Endothelial cell of umbilical vein (primary cell): ENCODE data around the gene DEFB113. TPM values are rescaled to one million over a fixed set of nuclear protein-coding genes. Genes with fewer than 3 reads are reported as not detected.

Experiments
- BruUV-seq: library from RNA; stranded (reverse); fragments of 400-500 nt; replicated peaks from 2 replicates; lab custom pipeline; 2021; lab: Mats Ljungman, UMichigan
- CTCF ChIA-PET: fragments of 300-600, 350-600 bp; sonication (Branson Sonifier 250); formaldehyde crosslinking; loops from one replicate; lab custom pipeline; 2021; ENCODE audit warnings: antibody characterized with exemption, inconsistent platforms; lab: Charles Lee
- POLR2A ChIA-PET: fragments of 300-600, 350-600 bp; sonication (Branson Sonifier 250); formaldehyde crosslinking; loops from one replicate; lab custom pipeline; 2021; ENCODE audit warnings: antibody characterized with exemption, inconsistent platforms; lab: Charles Lee
- DNase-seq: peaks from one replicate; pipeline ENCODE4 v3.0.0-alpha.2; 2011; ENCODE audit warnings: low read depth, low spot score
- FAIRE-seq: peaks from 2 replicates; lab custom pipeline; 2011; peaks lifted over from hg19 to GRCh38; lab: Jason Lieb, UNC
- H2AFZ ChIP-seq: 2 replicates; pipeline ENCODE4 v1.6.0; 2012; ENCODE audit warnings: low read depth, low read length, control low read depth, inconsistent platforms
- H3K27ac ChIP-seq: 2 replicates; pipeline ENCODE4 v1.5.1; 2011; ENCODE audit warnings: low read depth, mild to moderate bottlenecking, control low read depth, low read length, moderate library complexity; ENCODE audit not compliant: insufficient read depth
- H3K27me3 ChIP-seq, 2 experiments: 2 replicates each; pipeline versions ENCODE4 v1.6.0 to v1.6.1; 2011; ENCODE audit warnings: low read length in 2 of 2, mixed read lengths in 1 of 2; ENCODE audit not compliant: control insufficient read depth in 2 of 2, insufficient read depth in 2 of 2
- H3K36me3 ChIP-seq, 2 experiments: 2 replicates in 1 of 2; 3 replicates in 1 of 2; pipeline ENCODE4 v1.5.1; 2011; ENCODE audit warnings: low read length in 2 of 2, mild to moderate bottlenecking in 1 of 2, moderate library complexity in 1 of 2; ENCODE audit not compliant: control insufficient read depth in 2 of 2, insufficient read depth in 2 of 2; ENCODE audit errors: extremely low read depth in 1 of 2
- H3K4me1 ChIP-seq: 3 replicates; pipeline ENCODE4 v1.5.1; 2011; ENCODE audit warnings: mild to moderate bottlenecking, low read length; ENCODE audit not compliant: control insufficient read depth, insufficient read depth; ENCODE audit errors: extremely low read depth
- H3K4me2 ChIP-seq: 2 replicates; pipeline ENCODE4 v1.6.1; 2011; ENCODE audit warnings: low read length, control low read depth, mixed read lengths; ENCODE audit not compliant: insufficient read depth
- H3K4me3 ChIP-seq, 3 experiments: fragments of 200-600 bp in 1 of 3; sonication (generic), shearing (Covaris generic) in 1 of 3; replicated peaks in 1 of 3; 2 replicates each; pipeline ENCODE4 v1.5.1; 2011 to 2016; ENCODE audit warnings: control low read depth in 3 of 3, low read length in 3 of 3, mild to moderate bottlenecking in 2 of 3, inconsistent platforms in 1 of 3, low read depth in 1 of 3, moderate library complexity in 1 of 3; ENCODE audit not compliant: insufficient read depth in 1 of 3
- H3K79me2 ChIP-seq: 2 replicates; pipeline ENCODE4 v1.6.0; 2012; ENCODE audit warnings: low read length, inconsistent platforms; ENCODE audit not compliant: control insufficient read depth, insufficient read depth
- H3K9ac ChIP-seq: replicated peaks from 2 replicates; pipeline ENCODE3; 2011; ENCODE audit warnings: low read length, control low read depth; ENCODE audit not compliant: insufficient read depth; ENCODE audit errors: extremely low read depth
- H3K9me1 ChIP-seq: replicated peaks from 3 replicates; pipeline ENCODE4 v1.6.0; 2011; ENCODE audit warnings: mild to moderate bottlenecking, low read length; ENCODE audit not compliant: control insufficient read depth, insufficient read depth; ENCODE audit errors: extremely low read depth
- H3K9me3 ChIP-seq: replicated peaks from 2 replicates; pipeline ENCODE4 v1.5.1; 2012; ENCODE audit warnings: low read length, inconsistent platforms; ENCODE audit not compliant: control insufficient read depth, insufficient read depth
- H4K20me1 ChIP-seq: replicated peaks from 2 replicates; pipeline ENCODE3; 2011; ENCODE audit warnings: mild to moderate bottlenecking, low read length; ENCODE audit not compliant: control insufficient read depth, insufficient read depth; ENCODE audit errors: extremely low read depth
- EZH2 ChIP-seq: IDR thresholded peaks from 2 replicates; pipeline ENCODE4 v1.6.1; 2012; ENCODE audit warnings: borderline replicate concordance, low read depth, mild to moderate bottlenecking, moderate library complexity, low read length, inconsistent platforms; ENCODE audit not compliant: severe bottlenecking
- FOS ChIP-seq: IDR thresholded peaks from 2 replicates; pipeline ENCODE4 v1.6.1; 2011; ENCODE audit warnings: mild to moderate bottlenecking, low read length, moderate library complexity, borderline replicate concordance; ENCODE audit not compliant: insufficient read depth
- GATA2 ChIP-seq: IDR thresholded peaks from 2 replicates; pipeline ENCODE4 v1.7.0; 2011; ENCODE audit warnings: low read depth, mild to moderate bottlenecking, moderate library complexity, mixed read lengths, low read length; ENCODE audit not compliant: insufficient read length, insufficient read depth
- JUN ChIP-seq: IDR thresholded peaks from 2 replicates; pipeline ENCODE4 v1.6.1; 2011; ENCODE audit warnings: borderline replicate concordance, low read depth; ENCODE audit not compliant: insufficient read length, insufficient read depth
- MAX ChIP-seq: IDR thresholded peaks from 2 replicates; pipeline ENCODE4 v1.6.1; 2011; ENCODE audit not compliant: insufficient read depth, insufficient read length
- MYC ChIP-seq: IDR thresholded peaks from one replicate; pipeline ENCODE4 v1.6.1; 2011; ENCODE audit warnings: mild to moderate bottlenecking, low read depth, low read length
- POLR2A ChIP-seq: IDR thresholded peaks from 2 replicates; pipeline ENCODE4 v1.6.1; 2012; ENCODE audit warnings: low read depth, mild to moderate bottlenecking, control low read depth, low read length
- POLR2AphosphoS5 ChIP-seq: IDR thresholded peaks from 2 replicates; pipeline ENCODE4 v1.6.1; 2012; ENCODE audit warnings: low read depth, mild to moderate bottlenecking, control low read depth, low read length, moderate library complexity; ENCODE audit not compliant: insufficient read depth
- dilution Hi-C: fragments of 300-500 bp; cut with MboI; formaldehyde crosslinking; loops from one replicate; pipeline ENCODE4 v1.15.0; 2019; ENCODE audit warnings: low sequenced_read_pairs; ENCODE audit not compliant: extremely low pct_ligation_motif_present
- intact Hi-C: fragments of 100-400 bp; cut with micrococcal nuclease; formaldehyde crosslinking; loops from one replicate; pipeline ENCODE4 v1.10.0; 2022
- polyA plus RNA-seq, 4 experiments: library from polyadenylated mRNA; depleted of rRNA in 3 of 4; stranded (reverse) in 3 of 4; unstranded in 1 of 4; fragments of >200 nt; gene quantifications; 2 replicates each; pipeline versions ENCODE4 v1.2.1 to v1.2.3, GENCODE V29; 2011 to 2012; ENCODE audit warnings: missing spikeins in 1 of 4
- total RNA-seq: library from RNA; stranded (reverse); gene quantifications from 2 replicates; pipeline ENCODE4 v1.2.3, GENCODE V29; 2021
- TF ChIP-seq, protein P1 (sequence below), 2 donors: IDR thresholded peaks; 1 replicate in 1 of 2; 2 replicates in 1 of 2; pipeline ENCODE4 v1.5.1; 2011; ENCODE audit warnings: low read length in 2 of 2, mild to moderate bottlenecking in 2 of 2, moderate library complexity in 2 of 2, control low read depth in 1 of 2, inconsistent platforms in 1 of 2, low read depth in 1 of 2; ENCODE audit not compliant: insufficient read depth in 1 of 2; ENCODE audit errors: extremely low read depth in 1 of 2

Gene DEFB113
- total and polyA plus RNA-seq, 2 donors (not counting 3 experiments of a cell fraction or from before 2014, with no cell fraction given): not detected

DNA sequence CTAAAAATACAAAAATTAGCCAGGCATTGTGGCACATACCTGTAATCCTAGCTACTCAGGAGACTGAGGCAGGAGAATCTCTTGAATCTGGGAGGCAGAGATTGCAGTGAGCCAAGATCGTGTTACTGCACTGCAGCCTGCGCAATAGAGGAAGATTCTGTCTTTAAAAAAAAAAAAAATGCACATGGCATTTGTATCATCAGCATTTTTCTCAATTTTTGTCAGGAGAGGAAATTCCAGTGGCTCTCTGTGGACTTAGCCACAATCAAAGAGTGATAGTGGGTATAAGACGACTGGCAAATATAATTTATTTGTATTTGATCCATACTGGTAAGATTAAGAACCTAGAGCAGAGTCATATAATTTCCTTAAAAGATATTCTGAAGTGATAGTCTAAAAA lies 34.0 kb downstream of the DEFB113 start:
- H3K27me3 ChIP-seq: no peaks in the 10 kb centered on the region
- H3K9me3 ChIP-seq: peaks cover 1% of the 10 kb centered on the region
- H3K4me1 ChIP-seq: no peaks in the 10 kb centered on the region
- TF ChIP-seq, protein P1, sequence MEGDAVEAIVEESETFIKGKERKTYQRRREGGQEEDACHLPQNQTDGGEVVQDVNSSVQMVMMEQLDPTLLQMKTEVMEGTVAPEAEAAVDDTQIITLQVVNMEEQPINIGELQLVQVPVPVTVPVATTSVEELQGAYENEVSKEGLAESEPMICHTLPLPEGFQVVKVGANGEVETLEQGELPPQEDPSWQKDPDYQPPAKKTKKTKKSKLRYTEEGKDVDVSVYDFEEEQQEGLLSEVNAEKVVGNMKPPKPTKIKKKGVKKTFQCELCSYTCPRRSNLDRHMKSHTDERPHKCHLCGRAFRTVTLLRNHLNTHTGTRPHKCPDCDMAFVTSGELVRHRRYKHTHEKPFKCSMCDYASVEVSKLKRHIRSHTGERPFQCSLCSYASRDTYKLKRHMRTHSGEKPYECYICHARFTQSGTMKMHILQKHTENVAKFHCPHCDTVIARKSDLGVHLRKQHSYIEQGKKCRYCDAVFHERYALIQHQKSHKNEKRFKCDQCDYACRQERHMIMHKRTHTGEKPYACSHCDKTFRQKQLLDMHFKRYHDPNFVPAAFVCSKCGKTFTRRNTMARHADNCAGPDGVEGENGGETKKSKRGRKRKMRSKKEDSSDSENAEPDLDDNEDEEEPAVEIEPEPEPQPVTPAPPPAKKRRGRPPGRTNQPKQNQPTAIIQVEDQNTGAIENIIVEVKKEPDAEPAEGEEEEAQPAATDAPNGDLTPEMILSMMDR (IDR thresholded peaks at IDR 0.05; ENCODE audit: extremely low read depth in 1 of 2, insufficient read depth in 1 of 2, low read depth in 1 of 2, low read length in 2 of 2): no peak
- TF ChIP-seq POLR2AphosphoS5 (no peak), FOS (no peak), EZH2 (no peak), JUN (no peak), POLR2A (no peak), MYC (no peak), GATA2 (no peak), MAX (no peak)
- DNase-seq (no peak), FAIRE-seq (no peak)
- H3K4me3 ChIP-seq: no peak overlapping the region
- H3K27ac ChIP-seq: no peak overlapping the region
- H3K9me1 ChIP-seq: no peaks in the 10 kb centered on the region
- H3K79me2 ChIP-seq: no peaks in the 10 kb centered on the region
- ChIA-PET POLR2A (no interaction called here), CTCF (no interaction called here)
- intact Hi-C loops: no loop called here
- dilution Hi-C loops: no loop called here
- H2AFZ ChIP-seq: no peak overlapping the region
- H4K20me1 ChIP-seq: no peaks in the 10 kb centered on the region
- H3K9ac ChIP-seq: no peak overlapping the region
- BruUV-seq: no TSS peak
- H3K36me3 ChIP-seq: no peaks in the 10 kb centered on the region
- H3K4me2 ChIP-seq: no peak overlapping the region
